ENCODE results near the gene TSEN15.

TSEN15 gene

DNA sequence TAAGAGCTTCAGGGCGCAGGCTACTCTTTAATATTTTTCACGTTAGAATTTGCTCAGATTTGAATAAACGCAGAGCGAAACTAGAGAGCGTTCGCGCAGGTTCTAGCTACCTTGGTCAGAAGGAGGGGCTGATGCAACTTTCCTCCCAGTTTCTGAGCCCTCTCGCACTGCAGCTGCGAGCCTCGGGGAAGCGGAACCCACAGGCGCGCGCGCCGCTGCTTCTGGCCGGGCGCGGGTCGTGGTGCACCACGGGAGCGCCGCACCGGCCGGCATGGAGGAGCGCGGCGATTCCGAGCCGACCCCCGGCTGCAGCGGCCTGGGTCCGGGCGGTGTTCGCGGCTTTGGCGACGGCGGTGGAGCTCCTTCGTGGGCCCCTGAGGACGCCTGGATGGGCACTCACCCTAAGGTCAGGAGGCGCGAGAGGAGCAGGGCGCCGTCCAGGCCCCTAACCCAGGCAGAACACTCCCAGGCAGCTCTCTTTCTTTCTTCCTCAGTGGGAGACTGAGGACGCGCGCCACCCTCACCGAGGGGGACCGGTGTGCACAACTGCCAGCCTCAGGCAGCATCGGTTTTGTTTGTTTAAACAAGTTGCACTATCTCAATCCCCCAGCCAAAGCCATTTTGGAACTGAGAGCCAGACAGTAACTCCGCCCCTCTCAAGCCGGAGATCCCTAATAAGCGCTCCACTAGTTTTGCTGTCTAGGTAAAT, at the start of gene TSEN15:
Gene TSEN15, plus strand, starts transcription at position 246 of the 709 bp plus-strand sequence. Its CDS starts 26 bp downstream, at position 272.
- DNase-seq (ENCODE audit: insufficient read length, low spot score), result peak; percentile 38
- FAIRE-seq, result peak; percentile 89
- TF ChIP-seq, protein P1, sequence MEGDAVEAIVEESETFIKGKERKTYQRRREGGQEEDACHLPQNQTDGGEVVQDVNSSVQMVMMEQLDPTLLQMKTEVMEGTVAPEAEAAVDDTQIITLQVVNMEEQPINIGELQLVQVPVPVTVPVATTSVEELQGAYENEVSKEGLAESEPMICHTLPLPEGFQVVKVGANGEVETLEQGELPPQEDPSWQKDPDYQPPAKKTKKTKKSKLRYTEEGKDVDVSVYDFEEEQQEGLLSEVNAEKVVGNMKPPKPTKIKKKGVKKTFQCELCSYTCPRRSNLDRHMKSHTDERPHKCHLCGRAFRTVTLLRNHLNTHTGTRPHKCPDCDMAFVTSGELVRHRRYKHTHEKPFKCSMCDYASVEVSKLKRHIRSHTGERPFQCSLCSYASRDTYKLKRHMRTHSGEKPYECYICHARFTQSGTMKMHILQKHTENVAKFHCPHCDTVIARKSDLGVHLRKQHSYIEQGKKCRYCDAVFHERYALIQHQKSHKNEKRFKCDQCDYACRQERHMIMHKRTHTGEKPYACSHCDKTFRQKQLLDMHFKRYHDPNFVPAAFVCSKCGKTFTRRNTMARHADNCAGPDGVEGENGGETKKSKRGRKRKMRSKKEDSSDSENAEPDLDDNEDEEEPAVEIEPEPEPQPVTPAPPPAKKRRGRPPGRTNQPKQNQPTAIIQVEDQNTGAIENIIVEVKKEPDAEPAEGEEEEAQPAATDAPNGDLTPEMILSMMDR (IDR thresholded peaks at IDR 0.05; ENCODE audit: insufficient read depth, missing control alignments), result no peak

DNA sequence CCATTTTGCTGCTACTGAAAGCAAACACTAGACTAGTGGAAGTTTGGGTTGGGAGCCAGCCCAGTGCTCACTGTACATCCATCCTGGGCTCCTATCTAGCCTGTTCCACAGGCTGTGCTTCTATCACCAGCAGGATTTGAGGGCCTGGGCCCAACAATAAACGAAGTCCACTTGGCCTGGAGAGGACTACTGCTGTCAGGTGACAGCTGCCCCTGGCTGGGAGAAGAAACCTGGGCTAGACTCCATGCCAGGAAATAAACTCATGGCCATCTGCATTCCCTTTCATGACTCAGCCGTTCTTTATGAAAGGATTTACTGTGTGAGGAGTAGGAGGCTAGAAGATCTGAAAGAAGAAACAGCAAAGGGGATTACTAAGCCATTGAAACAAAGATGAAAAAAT, 49.5 kb upstream of the TSEN15 start:
- no peak for DNase-seq (ENCODE audit: insufficient read length, low spot score)
- FAIRE-seq, result no peak
- TF ChIP-seq, protein P1 (IDR thresholded peaks at IDR 0.05; ENCODE audit: insufficient read depth, missing control alignments), result no peak

DNA sequence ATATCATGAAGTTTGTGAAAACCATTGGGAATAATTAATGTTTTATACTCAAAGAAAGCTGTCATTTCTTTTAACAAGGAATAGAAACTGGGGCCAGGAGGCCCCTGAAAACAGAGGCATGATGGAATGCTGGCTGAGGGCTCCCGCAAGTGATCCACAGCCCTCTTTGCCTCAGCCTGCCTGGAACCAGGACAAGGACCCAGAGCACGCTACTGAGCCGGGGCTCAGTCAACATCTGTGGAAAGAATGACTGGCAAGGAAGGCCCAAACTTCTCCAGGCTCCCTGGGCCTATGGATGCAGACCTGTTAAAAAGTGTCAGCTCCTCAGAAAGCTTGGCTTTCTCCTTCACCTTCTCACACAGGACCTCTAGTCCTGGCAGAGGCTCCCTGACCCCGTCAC, 46.6 kb upstream of the TSEN15 start:
- TF ChIP-seq, protein P1 (IDR thresholded peaks at IDR 0.05; ENCODE audit: insufficient read depth, missing control alignments), result no peak
- no peak for FAIRE-seq
- DNase-seq (ENCODE audit: insufficient read length, low spot score), result no peak

DNA sequence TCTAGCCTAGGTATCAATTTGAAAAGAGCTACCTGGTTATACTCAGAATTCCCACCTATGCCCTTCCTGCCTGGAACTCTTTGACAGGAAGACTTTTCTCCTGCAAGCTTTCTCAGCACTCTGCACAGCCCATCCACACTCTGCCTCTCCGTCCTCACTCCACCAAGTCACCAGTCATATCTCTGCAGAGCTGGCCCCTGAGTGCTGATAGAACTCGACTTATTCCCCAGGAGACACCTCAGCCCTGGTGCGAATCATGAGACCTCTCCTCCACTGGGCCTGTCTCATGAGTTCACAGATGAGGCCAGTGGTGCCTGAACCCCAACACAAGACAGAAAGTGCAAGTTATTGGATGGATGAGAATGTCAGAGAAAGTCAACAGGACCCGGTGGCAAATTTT, 46.0 kb upstream of the TSEN15 start:
- no peak for FAIRE-seq
- TF ChIP-seq, protein P1 (IDR thresholded peaks at IDR 0.05; ENCODE audit: insufficient read depth, missing control alignments), result no peak
- no peak for DNase-seq (ENCODE audit: insufficient read length, low spot score)

DNA sequence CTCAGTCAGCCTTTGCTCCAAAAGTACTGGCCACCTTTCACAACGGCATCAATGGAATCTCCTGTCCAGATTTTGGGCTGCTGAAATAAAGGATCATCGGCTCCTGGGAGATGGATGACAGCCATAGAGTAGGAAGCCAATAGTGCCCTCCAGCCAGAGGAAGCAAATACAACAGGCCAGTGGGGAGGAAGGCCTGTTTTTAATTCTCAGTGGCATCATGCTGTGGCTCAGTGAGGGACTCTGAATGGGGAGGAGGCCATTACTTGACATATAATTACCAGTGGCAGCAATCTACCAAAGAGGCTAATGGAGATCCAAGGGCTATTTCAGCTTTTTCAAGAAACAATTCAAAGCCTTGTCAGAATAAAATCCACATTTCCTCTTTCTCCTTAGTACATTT, 40.7 kb upstream of the TSEN15 start:
- DNase-seq (ENCODE audit: insufficient read length, low spot score) (no peak), FAIRE-seq (no peak)
- TF ChIP-seq, protein P1 (IDR thresholded peaks at IDR 0.05; ENCODE audit: insufficient read depth, missing control alignments), result no peak

DNA sequence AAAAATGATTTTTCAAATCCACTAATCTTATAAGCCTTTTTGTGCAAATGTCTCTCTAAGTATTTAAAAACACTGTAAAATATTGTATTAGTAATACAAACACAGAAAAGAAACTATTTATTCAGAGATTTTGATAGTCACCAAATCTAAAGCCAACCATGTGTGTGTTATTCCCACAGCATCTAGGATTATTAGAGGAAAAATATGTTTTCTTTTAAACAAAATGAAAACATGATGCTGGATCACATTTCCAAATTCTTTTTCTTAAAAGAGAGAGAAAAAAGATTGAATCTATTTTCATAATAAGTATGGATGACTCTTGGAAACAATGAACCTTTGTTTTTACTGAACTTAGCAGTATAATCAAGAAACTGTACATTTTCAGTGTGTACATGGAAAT, 39.3 kb upstream of the TSEN15 start:
- no peak for DNase-seq (ENCODE audit: insufficient read length, low spot score)
- FAIRE-seq, result no peak
- TF ChIP-seq, protein P1 (IDR thresholded peaks at IDR 0.05; ENCODE audit: insufficient read depth, missing control alignments), result no peak

DNA sequence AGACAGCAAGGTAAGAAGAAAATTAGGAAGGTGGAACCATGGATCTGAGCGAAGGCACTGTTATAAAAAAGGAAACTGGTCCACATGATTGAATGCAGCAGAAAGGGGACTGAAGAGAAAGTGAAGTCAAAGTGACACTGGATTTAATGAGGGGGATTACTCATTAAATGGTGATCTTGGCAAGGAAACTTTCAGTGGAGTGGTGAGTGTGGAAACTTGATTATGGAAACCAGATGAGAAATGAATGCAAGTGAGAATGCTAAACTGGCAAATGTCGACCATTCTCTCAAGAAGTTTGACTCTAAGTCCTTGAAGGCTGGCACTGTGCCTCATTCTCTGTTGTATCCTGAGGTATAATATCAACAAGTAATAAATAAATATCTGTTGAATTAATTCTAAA, 37.3 kb upstream of the TSEN15 start:
- DNase-seq (ENCODE audit: insufficient read length, low spot score) (no peak), FAIRE-seq (no peak)
- TF ChIP-seq, protein P1 (IDR thresholded peaks at IDR 0.05; ENCODE audit: insufficient read depth, missing control alignments), result no peak

Data from D721Med (cell line).